DMS153 treated with DMSO at 0.1 percent for 48 hours (cell line): ENCODE data around the gene SPIRE2.
"Not testable (repeated sequence)": the region's sequence is repeated elsewhere in the genome, so short reads cannot be mapped to it uniquely, and the experiment has no call there.

Source experiments
- DNase-seq: peaks from one replicate; lab custom pipeline; 2025; ENCODE audit not compliant: unreplicated experiment; lab: John Stamatoyannopoulos, UW

The SPIRE2 gene

GRCh38 chr16:89806589-89807193, 21.6 kb upstream of the SPIRE2 start:
- not testable (repeated sequence) for DNase-seq

- DNase-seq: no peak
These were observed 19.8 kb upstream of the SPIRE2 start for GRCh38 chr16:89808475-89808874.

GRCh38 chr16:89811321-89811720, 17.0 kb upstream of the SPIRE2 start:
- DNase-seq: no peak

- no peak for DNase-seq
These were observed 12.5 kb upstream of the SPIRE2 start for GRCh38 chr16:89815639-89816348.

GRCh38 chr16:89818851-89819403, 9.3 kb upstream of the SPIRE2 start:
- not testable (repeated sequence) for DNase-seq

- DNase-seq: not testable (repeated sequence)
These were observed 8.8 kb upstream of the SPIRE2 start for GRCh38 chr16:89819448-89819847.

GRCh38 chr16:89821438-89822187, 6.7 kb upstream of the SPIRE2 start:
- DNase-seq: no peak

- peak; percentile 52 for DNase-seq
These were observed 5.8 kb upstream of the SPIRE2 start for GRCh38 chr16:89822188-89823086.

- peak; percentile 80 for DNase-seq
These were observed 5.0 kb upstream of the SPIRE2 start for GRCh38 chr16:89823087-89823823.

GRCh38 chr16:89823824-89824148, 4.5 kb upstream of the SPIRE2 start:
- DNase-seq: not testable (repeated sequence)

GRCh38 chr16:89826531-89827382, 1.5 kb upstream of the SPIRE2 start:
- no peak for DNase-seq

- peak; percentile 23 for DNase-seq
These were observed 684 bp upstream of the SPIRE2 start for GRCh38 chr16:89827383-89828198.

GRCh38 chr16:89828870-89829629, 775 bp downstream of the SPIRE2 start:
- no peak for DNase-seq

- no peak for DNase-seq
These were observed 1.6 kb downstream of the SPIRE2 start for GRCh38 chr16:89829630-89830437.

- DNase-seq: no peak
These were observed 3.6 kb downstream of the SPIRE2 start for GRCh38 chr16:89831810-89832328.

- DNase-seq: not testable (repeated sequence)
These were observed 5.5 kb downstream of the SPIRE2 start for GRCh38 chr16:89833664-89834363.
